Prostate gland (tissue), 2 donors: ENCODE measurements around the gene VPS50.

ENCODE experiments used
- POLR2A ChIP-seq: fragments of 450-650 bp; IDR thresholded peaks from one replicate; pipeline ENCODE4 v1.6.1; 2016; ENCODE audit warnings: antibody characterized with exemption, mild to moderate bottlenecking
- POLR2AphosphoS5 ChIP-seq: sonication (generic); formaldehyde crosslinking; IDR thresholded peaks from one replicate; pipeline ENCODE4 v1.6.1; 2017; ENCODE audit warnings: antibody characterized with exemption
- TF ChIP-seq, protein P1 (sequence below), 4 experiments: fragments of 200-600 bp in 2 of 4; fragments of 450-650 bp in 2 of 4; sonication (generic) in 2 of 4; IDR thresholded peaks; 1 replicate in 3 of 4; 2 replicates in 1 of 4; pipeline ENCODE4 v1.5.1; 2016 to 2019; ENCODE audit warnings: antibody characterized with exemption in 4 of 4, mild to moderate bottlenecking in 2 of 4, moderate library complexity in 2 of 4

DNA sequence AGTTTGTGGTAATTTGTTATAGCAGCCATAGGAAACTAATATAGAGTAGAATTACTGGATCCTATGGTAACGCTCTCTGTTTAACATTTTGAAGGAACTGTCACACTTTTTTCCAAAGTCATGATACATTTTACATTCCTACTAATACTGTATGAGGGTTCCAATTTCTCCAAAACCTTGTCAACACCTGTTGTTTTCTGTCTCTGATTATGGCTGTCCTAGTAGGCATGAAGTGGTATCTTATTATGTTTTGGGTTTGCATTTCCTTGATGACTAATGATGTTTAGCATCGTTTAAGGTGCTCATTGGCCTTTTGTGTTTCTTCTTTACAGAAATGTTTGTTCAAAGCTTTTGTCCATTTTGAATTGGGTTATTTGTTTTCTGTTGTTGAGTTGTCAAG is 69.6 kb downstream of the VPS50 start:
- TF ChIP-seq POLR2A (no peak), POLR2AphosphoS5 (no peak)
- TF ChIP-seq, protein P1, sequence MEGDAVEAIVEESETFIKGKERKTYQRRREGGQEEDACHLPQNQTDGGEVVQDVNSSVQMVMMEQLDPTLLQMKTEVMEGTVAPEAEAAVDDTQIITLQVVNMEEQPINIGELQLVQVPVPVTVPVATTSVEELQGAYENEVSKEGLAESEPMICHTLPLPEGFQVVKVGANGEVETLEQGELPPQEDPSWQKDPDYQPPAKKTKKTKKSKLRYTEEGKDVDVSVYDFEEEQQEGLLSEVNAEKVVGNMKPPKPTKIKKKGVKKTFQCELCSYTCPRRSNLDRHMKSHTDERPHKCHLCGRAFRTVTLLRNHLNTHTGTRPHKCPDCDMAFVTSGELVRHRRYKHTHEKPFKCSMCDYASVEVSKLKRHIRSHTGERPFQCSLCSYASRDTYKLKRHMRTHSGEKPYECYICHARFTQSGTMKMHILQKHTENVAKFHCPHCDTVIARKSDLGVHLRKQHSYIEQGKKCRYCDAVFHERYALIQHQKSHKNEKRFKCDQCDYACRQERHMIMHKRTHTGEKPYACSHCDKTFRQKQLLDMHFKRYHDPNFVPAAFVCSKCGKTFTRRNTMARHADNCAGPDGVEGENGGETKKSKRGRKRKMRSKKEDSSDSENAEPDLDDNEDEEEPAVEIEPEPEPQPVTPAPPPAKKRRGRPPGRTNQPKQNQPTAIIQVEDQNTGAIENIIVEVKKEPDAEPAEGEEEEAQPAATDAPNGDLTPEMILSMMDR (IDR thresholded peaks at IDR 0.05) = no peak
